Mammary epithelial cell (primary cell): Measurements from ENCODE around the gene SARNP.
"Not testable (repeated sequence)": the region's sequence is repeated elsewhere in the genome, so short reads cannot be mapped to it uniquely, and the experiment has no call there.

Experiments used
- CTCF ChIP-seq, 2 donors: IDR thresholded peaks in 1 of 2; conservative IDR thresholded peaks in 1 of 2; 2 replicates each; pipeline ENCODE4 v1.5.1; 2011 to 2012; ENCODE audit warnings: inconsistent platforms in 2 of 2, low read length in 2 of 2, mild to moderate bottlenecking in 2 of 2, control low read depth in 1 of 2, low read depth in 1 of 2; ENCODE audit not compliant: insufficient read depth in 1 of 2; ENCODE audit errors: extremely low read depth in 1 of 2
- EZH2 ChIP-seq: IDR thresholded peaks from 2 replicates; pipeline ENCODE4 v1.6.1; 2012; ENCODE audit warnings: low read length, inconsistent platforms, borderline replicate concordance

- TF ChIP-seq CTCF (conservative IDR thresholded peaks at IDR 0.05 in 1 of 2, IDR thresholded peaks at IDR 0.05 in 1 of 2; ENCODE audit: extremely low read depth in 1 of 2, insufficient read depth in 1 of 2, low read depth in 1 of 2, low read length in 2 of 2); EZH2: not testable (repeated sequence)
Measured at GRCh38 chr12:55862931-55863330, 45.4 kb upstream of the SARNP start.
